MG63 (cell line): Measurements from ENCODE around the gene ANAPC7. TPM values are rescaled to one million over a fixed set of nuclear protein-coding genes. Genes with fewer than 3 reads are reported as not detected.
"Not testable (repeated sequence)": the region's sequence is repeated elsewhere in the genome, so short reads cannot be mapped to it uniquely, and the experiment has no call there.

Source experiments
- DNase-seq: peaks from one replicate; pipeline ENCODE4 v3.0.0-alpha.2; 2020
- H3K27me3 ChIP-seq: fragments of 250-450 bp; sonication (Bioruptor Pico); 2 replicates; pipeline ENCODE4 v1.5.1; 2020; ENCODE audit warnings: mild to moderate bottlenecking, moderate library complexity
- H3K36me3 ChIP-seq: fragments of 250-450 bp; sonication (Bioruptor Pico); 2 replicates; pipeline ENCODE4 v1.5.1; 2020; ENCODE audit warnings: mild to moderate bottlenecking, moderate library complexity
- H3K4me3 ChIP-seq: fragments of 250-450 bp; sonication (Bioruptor Pico); 2 replicates; pipeline ENCODE4 v1.5.1; 2020; ENCODE audit warnings: mild to moderate bottlenecking, moderate library complexity
- H3K9me3 ChIP-seq: fragments of 250-450 bp; sonication (Bioruptor Pico); 2 replicates; pipeline ENCODE4 v1.5.1; 2020; ENCODE audit warnings: mild to moderate bottlenecking, moderate library complexity
- total RNA-seq: library from RNA; depleted of rRNA; stranded (reverse); fragments of >200 nt; shearing (Covaris generic); gene quantifications from 2 replicates; pipeline ENCODE4 v1.2.3, GENCODE V29; 2014; ENCODE audit warnings: low replicate concordance

Gene ANAPC7
- total RNA-seq, 1 experiment from 2014 or later: 51.5 TPM

DNA sequence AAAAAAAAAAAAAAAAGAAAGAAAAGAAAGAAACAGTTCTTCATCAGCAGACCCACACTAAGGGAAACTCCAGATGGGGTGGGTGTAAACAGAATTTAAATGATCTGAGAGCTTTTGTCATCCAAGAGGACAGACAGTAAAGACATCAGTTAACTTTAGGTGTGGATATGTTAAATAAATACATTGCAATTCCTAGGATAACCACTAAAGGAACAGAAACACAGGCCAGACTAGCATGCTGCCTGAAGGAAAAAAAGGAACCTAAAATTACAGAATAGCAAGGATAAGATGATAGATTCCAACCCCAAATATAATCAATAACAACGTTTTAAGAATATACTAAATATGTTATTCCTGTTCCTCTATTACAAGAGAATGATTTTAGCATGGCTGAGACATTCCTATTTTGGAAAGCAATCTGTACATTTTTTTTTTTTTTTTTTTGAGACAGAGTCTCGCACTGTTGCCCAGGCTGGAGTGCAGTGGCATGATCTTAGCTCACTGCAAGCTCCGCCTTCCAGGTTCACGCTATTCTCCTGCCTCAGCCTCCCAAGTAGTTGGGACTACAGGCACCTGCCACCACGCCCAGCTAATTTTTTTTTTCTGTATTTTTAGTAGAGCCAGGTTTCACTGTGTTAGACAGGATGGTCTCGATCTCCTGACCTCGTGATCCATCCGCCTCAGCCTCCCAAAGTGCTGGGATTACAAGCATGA lies 45.0 kb downstream of the ANAPC7 start:
- H3K27me3 ChIP-seq, H3K4me3 ChIP-seq, H3K9me3 ChIP-seq, H3K36me3 ChIP-seq, DNase-seq: not testable (repeated sequence)

DNA sequence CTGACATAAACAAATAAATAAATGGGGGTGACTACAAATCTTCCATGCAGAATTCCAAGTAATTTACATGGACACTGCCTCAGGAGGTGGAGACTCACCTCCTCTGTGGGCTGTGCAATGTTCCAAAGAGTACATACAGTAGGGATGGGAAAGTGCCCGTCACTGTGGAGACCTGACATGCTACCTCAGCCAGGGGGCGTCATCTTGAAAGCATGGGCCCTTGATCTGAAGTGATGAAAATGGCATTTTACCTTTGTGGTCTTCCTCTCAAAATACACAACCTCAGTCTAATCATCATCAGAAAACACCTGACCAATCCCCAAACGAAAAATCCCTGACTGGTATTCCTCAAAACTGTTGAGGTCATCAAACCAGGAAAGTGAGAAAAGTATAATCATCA lies 48.4 kb downstream of the ANAPC7 start:
- H3K4me3 ChIP-seq: no peak overlapping the region
- H3K36me3 ChIP-seq: peaks cover 25% of the 10 kb centered on the region
- no peaks in the 10 kb centered on the region for H3K27me3 ChIP-seq
- DNase-seq: no peak
- no peaks in the 10 kb centered on the region for H3K9me3 ChIP-seq

DNA sequence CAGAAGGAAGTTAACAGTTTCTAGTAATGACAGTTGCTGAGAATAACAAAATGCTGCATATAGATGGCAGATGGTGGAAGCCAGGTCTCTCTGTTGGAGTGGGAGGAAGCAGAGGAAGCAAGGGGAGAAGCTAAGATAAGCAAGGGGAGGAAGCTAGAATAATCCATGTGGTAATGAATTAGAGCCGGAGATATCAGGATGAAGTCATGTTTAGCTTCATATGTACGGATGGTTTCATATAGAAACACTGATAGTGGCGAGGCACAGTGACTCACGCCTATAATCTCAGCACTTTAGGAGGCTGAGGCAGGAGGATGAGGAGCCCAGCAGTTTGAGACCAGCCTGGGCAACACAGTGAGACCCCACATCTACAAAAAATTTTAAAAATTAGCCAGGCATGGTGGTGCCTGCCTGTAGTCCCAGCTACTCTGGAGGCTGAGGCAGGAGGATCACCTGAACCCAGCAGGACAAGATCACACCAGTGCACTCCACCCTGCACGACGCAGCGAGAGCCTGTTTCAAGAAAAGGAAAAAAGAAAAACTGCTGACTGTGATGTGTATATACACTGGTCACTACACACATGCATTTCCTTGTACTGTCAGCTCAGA lies 49.2 kb downstream of the ANAPC7 start:
- Histone ChIP-seq H3K27me3 (no peaks in the 10 kb centered on the region), H3K9me3 (no peaks in the 10 kb centered on the region), H3K4me3 (no peak overlapping the region), H3K36me3 (peaks cover 33% of the 10 kb centered on the region)
- no peak for DNase-seq

DNA sequence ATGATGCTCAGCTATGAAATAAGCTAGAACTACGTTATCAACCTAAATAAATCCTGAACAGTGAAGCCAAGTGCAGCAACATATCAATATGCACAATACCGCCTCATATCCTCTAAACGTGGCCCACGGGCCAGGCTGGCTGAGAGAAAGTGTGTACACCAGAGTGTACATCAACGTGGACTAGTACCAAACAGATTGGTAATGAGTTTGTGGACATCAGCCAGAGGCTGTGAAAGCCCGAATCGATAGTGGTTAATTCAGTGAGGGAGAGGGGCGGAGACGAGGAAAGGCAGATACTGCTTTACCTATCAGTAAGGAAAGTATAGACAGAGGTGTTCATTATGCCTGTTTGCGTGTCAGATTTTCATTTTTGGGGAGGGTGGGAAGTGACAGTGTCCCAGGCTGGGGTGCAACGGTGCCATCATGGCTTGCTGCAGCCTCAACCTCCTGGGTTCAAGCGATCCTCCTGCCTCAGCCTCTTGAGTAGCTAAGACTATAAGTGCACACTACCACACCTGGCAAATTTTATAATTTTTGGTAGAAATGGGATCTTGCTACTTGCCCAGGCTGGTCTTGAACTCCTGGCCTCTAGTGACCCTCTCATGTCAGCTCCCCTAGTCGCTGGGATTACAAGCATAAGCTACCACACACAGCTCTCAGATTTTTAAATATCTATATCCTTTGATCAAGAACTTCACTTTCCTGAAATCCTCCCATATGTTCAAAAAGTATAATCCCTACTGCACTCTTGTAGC lies 50.1 kb downstream of the ANAPC7 start:
- Histone ChIP-seq H3K9me3 (no peaks in the 10 kb centered on the region), H3K36me3 (peaks cover 42% of the 10 kb centered on the region), H3K4me3 (no peak overlapping the region), H3K27me3 (no peaks in the 10 kb centered on the region)
- DNase-seq: no peak

DNA sequence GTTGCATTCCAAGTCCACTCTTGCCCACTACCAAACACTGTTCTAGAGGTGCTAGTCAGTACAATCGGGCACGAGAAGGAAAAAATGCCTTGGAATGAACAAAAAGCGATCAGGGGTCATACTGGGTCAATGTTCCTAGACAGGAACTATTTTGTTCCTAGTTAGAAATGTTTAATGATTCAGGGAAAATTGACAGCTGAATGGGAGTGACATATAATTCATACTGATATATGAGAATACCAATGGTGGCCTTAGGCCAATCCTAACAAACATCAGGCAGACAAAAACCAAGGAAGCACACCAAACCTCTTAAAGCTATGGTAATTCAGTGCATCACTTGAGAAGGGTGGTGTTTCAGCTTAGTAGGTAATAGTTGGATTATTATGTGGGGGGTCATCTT lies 51.1 kb downstream of the ANAPC7 start:
- H3K9me3 ChIP-seq: no peaks in the 10 kb centered on the region
- H3K36me3 ChIP-seq: peaks cover 51% of the 10 kb centered on the region
- H3K4me3 ChIP-seq: no peak overlapping the region
- no peaks in the 10 kb centered on the region for H3K27me3 ChIP-seq
- no peak for DNase-seq

DNA sequence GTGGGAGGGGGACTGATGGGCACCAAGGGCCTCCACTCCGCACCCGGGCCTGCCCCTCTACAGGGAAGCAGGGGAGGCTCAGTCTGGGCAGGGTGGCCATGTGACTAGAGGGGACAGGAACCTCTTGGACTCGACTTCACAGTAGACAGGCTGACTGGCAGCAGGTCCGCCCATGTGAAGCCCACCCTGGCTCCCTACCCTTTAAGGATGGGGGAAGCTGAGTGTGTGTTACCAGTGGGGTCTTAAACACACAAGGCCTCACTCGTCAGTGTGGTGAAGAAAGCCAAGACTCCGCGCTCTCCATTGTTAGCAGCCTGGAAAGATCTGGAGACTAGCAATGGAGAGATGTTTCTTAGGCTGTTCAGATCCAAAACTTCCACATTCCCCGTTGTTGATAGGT lies 52.4 kb downstream of the ANAPC7 start:
- H3K9me3 ChIP-seq: no peaks in the 10 kb centered on the region
- DNase-seq: no peak
- peaks cover 62% of the 10 kb centered on the region for H3K36me3 ChIP-seq
- no peak overlapping the region for H3K4me3 ChIP-seq
- no peaks in the 10 kb centered on the region for H3K27me3 ChIP-seq

DNA sequence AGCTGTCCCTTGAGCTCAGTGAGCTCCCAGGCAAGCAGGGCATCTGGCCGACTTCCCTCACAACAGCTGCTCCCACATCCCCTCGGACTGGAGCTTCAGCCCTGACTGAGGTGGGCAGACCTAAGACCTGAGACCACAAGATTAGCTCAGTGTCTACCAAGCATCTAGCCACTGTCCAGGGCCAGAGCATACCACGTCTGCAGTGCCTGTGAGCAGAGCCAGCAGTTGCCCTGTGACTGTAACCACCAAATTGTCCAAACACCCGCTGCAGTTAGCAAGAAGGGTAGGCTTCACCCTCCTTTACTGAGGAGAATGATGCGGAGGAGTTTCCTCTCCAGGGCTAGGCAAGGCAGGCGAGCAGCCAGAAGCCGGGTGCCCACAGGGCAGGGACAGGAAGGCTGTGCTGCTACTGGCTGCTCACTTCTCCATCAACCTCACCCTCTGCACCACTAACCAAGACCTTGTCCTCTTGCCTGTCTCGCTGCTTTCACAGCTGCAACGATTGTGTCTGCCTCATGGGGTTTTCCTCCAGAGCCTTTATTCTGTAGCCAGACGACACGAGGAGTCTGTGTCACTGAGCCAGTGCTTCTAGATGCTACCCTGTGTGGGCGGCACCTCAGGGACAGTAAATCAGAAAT lies 53.9 kb downstream of the ANAPC7 start:
- no peak overlapping the region for H3K4me3 ChIP-seq
- H3K9me3 ChIP-seq: no peaks in the 10 kb centered on the region
- H3K36me3 ChIP-seq: peaks cover 77% of the 10 kb centered on the region
- no peaks in the 10 kb centered on the region for H3K27me3 ChIP-seq
- DNase-seq: no peak

DNA sequence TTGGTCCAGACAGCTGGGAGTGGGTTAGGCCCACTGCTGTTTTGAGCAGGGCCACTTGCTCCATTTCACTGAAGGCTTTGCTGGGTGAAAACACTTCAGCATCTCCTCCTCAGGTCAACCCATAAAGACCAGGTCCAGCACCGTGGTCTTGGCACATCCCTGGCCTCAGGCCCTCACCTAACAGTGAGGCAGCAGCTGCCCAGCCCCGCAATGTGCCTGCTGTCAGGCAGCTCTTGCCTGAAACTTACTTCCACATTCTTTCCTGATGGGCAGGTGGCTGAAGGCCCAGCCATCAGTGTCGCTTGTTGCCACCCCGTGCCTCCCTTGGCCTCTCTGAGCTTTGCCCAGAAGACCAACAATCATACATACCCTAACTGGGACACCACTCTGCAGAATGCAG lies 54.4 kb downstream of the ANAPC7 start:
- DNase-seq: no peak
- no peaks in the 10 kb centered on the region for H3K27me3 ChIP-seq
- no peaks in the 10 kb centered on the region for H3K9me3 ChIP-seq
- peaks cover 82% of the 10 kb centered on the region for H3K36me3 ChIP-seq
- H3K4me3 ChIP-seq: no peak overlapping the region

DNA sequence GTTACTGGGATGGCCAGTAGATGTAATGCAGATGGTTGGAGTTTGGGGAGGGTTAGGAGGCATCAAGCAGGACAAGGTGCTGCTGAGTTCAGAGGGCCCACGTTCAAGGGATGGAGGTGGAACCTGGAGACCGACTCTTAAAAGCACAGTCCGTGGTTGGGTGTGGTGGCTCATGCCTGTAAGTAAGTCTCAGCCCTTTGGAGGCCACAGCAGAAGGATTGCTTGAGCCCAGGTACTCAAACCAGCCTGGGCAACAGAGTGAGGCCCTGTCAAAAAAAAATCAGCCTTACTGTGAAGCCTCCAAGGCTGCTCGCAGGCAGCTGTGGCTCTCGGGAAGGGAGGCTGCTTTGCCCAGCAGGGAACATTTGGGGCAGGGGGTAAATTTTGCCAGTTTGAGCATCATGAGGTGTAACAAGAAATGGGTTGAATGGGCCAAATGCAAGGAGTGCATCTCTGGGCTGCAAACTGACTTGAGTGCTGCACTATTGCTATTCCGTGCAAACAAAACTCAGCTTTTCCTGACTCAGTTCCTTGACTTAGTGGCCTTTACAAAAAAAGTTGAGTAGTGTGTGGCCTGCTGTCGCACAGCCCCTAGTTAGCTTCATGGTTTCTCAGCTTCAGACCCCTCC lies 55.0 kb downstream of the ANAPC7 start:
- H3K36me3 ChIP-seq: peaks cover 88% of the 10 kb centered on the region

DNA sequence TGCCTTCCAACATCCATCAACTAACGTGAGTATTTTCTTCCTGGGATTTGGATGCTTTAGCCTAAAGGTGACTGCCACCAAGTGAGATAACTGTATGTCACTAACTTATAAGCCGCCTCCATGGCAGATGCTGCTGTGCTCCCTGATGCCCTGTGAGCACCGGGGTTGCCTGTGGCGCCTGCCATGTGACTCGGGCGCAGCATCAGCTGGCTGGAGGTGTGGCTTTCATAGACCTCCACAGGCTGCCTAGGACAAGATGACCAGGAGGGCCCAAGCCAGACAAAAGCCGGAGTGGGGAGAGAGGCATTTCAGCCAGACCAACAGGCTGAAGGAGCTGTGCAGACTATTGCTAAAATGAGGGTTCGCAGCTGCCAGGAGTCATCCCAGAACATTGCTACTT lies 55.7 kb downstream of the ANAPC7 start:
- peaks cover 90% of the 10 kb centered on the region for H3K36me3 ChIP-seq
- no peaks in the 10 kb centered on the region for H3K9me3 ChIP-seq
- no peak for DNase-seq
- H3K27me3 ChIP-seq: no peaks in the 10 kb centered on the region
- no peak overlapping the region for H3K4me3 ChIP-seq

More for the DNA sequence above, 55.0 kb downstream of the ANAPC7 start:
- Histone ChIP-seq H3K9me3 (no peaks in the 10 kb centered on the region), H3K27me3 (no peaks in the 10 kb centered on the region), H3K4me3 (no peak overlapping the region)
- DNase-seq: no peak

DNA sequence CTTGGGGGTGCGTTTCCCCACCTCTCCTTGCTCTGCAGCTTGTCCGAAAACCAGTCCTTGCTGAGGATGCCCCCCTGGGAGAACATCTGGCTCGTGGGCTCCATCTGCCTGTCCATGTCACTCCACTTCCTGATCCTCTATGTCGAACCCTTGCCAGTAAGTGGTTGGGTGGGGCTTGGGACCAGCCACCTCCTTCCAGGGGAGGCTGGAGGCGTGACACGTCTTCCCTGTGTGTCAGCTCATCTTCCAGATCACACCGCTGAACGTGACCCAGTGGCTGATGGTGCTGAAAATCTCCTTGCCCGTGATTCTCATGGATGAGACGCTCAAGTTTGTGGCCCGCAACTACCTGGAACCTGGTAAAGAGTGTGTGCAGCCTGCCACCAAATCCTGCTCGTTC lies 57.5 kb downstream of the ANAPC7 start:
- no peaks in the 10 kb centered on the region for H3K27me3 ChIP-seq
- no peak for DNase-seq
- H3K4me3 ChIP-seq: no peak overlapping the region
- no peaks in the 10 kb centered on the region for H3K9me3 ChIP-seq
- H3K36me3 ChIP-seq: peaks cover 98% of the 10 kb centered on the region

DNA sequence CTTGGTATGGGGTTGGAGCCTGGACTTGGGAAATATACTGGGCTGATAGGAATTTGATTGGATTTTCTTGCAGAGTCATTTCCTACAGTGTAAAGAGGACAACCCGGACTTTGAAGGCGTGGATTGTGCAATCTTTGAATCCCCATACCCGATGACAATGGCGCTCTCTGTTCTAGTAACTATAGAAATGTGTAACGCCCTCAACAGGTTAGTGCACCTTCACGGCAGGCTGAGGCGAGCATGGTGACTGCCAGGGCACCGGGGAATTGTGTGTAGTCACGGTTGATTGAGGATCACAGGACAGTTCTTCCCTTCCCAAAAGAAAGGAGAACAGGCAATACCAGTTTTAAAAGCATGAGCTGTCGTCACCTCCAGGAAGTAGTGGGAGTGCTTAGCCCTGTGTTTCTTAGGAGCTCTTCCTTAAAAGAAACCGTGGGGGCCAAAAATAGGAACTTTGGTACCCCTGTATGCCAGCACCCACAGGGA lies 58.3 kb downstream of the ANAPC7 start:
- H3K9me3 ChIP-seq: no peaks in the 10 kb centered on the region
- DNase-seq: no peak
- peaks cover 98% of the 10 kb centered on the region for H3K36me3 ChIP-seq
- H3K27me3 ChIP-seq: no peaks in the 10 kb centered on the region
- no peak overlapping the region for H3K4me3 ChIP-seq

DNA sequence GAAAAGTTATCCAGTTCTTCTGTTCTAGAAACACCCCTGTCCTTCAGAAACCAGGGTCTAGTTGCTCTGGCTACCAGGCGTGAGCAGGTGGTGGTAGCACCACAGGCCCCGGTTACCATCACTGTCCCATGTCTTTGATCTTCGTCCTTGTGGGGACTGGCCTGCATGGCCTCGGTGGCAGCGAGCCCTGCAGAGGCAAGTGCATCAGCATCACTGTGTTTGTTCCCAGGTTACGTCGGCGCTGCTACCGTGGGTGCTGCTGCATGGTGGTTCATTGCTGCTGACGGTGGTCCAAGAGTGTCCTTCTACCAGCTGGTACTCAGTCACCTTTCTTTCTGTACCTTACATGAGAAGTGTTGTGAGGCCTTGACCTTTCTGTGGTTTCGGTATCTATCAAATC lies 58.9 kb downstream of the ANAPC7 start:
- no peak for DNase-seq
- peaks cover 98% of the 10 kb centered on the region for H3K36me3 ChIP-seq
- H3K27me3 ChIP-seq: no peaks in the 10 kb centered on the region
- no peak overlapping the region for H3K4me3 ChIP-seq
- H3K9me3 ChIP-seq: no peaks in the 10 kb centered on the region

DNA sequence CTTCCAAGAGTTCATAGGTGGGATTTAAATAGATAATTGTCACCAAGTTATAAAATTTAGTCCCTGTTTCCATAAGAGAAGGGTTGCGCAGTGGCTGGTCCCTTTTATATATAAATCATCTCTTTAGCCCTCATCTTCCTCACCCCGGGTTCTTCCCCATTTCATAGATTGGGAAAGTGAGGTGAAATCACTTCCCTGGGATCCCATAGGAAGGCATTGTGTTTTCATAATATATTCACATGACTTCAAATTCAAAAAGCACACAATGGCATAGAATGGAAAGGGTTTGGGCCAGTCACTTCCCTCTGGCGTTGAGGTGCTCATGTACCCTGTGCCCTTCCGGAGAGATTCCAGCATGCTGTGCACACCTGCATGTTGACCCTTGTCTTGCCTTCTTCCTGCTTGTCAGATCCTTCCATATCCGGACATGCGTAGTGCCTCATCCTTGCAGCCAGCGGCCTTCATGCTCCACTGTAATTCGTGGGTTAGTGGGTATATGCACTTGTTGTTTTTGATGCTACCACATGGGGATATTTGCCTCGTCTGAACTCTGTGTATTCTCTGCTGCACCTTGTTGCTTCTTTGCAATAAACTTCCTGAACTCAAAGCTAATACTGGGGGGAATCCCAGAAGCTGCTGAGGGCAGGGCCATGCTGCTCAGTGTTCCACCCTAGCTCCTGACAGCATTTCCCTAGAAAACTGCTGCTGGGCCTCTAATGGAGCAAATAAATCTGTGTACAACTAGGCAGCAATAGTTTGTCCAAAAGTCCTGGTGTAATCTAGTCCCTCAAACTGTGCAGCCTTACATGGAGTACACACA lies 59.6 kb downstream of the ANAPC7 start:
- peaks cover 98% of the 10 kb centered on the region for H3K36me3 ChIP-seq
- H3K9me3 ChIP-seq: no peaks in the 10 kb centered on the region
- no peaks in the 10 kb centered on the region for H3K27me3 ChIP-seq
- no peak for DNase-seq
- H3K4me3 ChIP-seq: no peak overlapping the region

DNA sequence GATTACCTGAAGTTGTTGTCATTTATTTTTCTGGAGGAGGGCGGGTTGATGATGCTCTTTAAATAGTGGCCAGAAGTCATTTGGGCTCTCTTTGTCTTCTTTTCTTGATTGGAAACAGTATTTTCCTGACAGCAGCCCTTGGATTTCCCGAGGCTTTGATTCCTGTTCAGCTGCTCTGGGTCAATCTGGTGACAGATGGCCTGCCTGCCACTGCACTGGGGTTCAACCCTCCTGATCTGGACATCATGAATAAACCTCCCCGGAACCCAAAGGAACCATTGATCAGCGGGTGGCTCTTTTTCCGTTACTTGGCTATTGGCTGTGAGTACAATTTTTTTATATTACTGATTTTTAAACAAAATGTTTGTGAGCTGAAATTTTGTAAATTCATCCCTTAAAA lies 60.4 kb downstream of the ANAPC7 start:
- H3K4me3 ChIP-seq: no peak overlapping the region
- H3K36me3 ChIP-seq: peaks cover 98% of the 10 kb centered on the region

DNA sequence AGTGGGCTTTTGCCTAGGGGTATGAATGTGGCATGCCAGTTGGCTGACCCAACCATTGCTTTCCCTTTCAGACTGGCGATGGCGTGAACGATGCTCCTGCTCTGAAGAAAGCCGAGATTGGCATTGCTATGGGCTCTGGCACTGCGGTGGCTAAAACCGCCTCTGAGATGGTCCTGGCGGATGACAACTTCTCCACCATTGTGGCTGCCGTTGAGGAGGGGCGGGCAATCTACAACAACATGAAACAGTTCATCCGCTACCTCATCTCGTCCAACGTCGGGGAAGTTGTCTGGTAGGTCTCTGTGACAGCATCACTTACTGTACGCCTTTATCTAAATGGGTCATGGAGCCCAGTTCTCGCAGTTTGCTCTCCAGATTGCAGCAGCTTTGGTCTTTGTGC lies 61.4 kb downstream of the ANAPC7 start:
- peaks cover 98% of the 10 kb centered on the region for H3K36me3 ChIP-seq

More for the DNA sequence above, 60.4 kb downstream of the ANAPC7 start:
- Histone ChIP-seq H3K27me3 (no peaks in the 10 kb centered on the region), H3K9me3 (no peaks in the 10 kb centered on the region)
- no peak for DNase-seq

More for the DNA sequence above, 61.4 kb downstream of the ANAPC7 start:
- Histone ChIP-seq H3K4me3 (no peak overlapping the region), H3K9me3 (no peaks in the 10 kb centered on the region), H3K27me3 (no peaks in the 10 kb centered on the region)
- DNase-seq: no peak
